ENCODE results near the gene PTH1R.

PTH1R gene

DNA sequence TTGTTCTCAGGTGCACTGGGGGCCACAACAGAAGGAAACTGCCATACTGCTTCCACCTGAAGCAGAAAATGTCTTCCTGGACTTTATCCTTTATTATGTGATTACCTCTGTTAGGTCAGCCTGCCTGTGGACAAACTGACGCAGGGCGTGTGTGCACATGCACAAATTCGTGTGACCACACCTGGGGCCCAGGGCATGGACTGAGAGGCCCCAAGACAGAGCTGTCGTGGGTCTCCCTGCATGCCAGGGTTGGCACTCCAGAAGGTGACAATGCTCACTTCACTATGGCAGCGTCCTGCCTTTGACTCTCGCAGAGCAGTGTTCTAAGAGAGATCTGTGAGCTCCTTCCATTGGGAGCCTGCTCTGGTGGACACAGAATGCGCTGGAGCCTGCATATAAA lies 64.6 kb downstream of the PTH1R start:
- in situ Hi-C loops (cut with MboI; ENCODE audit: low pct_unique_long_range_greater_than_20kb, low sequenced_read_pairs, unreplicated experiment), result no loop called here
- no peak for DNase-seq (ENCODE audit: low spot score)
- TF ChIP-seq CTCF (IDR thresholded peaks at IDR 0.05; ENCODE audit: extremely low read depth, insufficient read depth, missing control alignments), result no peak

DNA sequence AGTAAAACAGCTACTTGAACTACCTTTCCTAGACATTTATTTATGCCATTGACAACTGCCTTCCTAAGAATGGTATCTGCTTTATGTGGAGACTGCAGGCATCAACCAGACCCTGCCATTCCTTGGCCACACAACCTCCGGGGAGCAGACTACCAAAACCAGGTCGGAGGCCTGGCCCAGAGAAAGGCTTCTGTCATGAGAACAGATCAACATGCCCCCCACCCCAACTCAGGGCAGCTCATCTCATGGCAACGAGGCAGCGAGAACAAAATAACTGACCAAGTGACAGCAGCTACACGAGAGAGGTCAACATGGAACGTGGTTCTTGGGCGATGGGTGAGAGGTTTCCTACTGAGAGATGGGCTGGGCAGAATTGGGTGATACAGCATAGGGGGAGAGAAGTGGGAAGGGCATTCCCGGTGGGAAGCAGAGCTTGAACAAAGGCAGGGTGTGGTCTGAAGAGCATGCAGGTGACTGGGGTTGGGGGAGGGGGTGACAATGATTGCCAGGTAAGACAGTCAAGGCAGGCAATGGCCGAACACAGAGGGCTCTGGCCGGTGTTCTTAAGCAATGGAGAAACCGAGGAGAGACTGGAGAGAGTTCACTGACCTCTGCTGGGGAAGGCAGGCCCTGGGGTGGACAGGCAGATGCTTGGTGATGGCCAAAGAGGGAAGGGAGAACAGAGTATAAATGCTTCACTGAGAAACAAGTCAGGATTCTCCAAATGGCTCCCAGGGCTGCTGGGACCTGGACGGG lies 65.1 kb downstream of the PTH1R start:
- TF ChIP-seq CTCF (IDR thresholded peaks at IDR 0.05; ENCODE audit: extremely low read depth, insufficient read depth, missing control alignments), result no peak

DNA sequence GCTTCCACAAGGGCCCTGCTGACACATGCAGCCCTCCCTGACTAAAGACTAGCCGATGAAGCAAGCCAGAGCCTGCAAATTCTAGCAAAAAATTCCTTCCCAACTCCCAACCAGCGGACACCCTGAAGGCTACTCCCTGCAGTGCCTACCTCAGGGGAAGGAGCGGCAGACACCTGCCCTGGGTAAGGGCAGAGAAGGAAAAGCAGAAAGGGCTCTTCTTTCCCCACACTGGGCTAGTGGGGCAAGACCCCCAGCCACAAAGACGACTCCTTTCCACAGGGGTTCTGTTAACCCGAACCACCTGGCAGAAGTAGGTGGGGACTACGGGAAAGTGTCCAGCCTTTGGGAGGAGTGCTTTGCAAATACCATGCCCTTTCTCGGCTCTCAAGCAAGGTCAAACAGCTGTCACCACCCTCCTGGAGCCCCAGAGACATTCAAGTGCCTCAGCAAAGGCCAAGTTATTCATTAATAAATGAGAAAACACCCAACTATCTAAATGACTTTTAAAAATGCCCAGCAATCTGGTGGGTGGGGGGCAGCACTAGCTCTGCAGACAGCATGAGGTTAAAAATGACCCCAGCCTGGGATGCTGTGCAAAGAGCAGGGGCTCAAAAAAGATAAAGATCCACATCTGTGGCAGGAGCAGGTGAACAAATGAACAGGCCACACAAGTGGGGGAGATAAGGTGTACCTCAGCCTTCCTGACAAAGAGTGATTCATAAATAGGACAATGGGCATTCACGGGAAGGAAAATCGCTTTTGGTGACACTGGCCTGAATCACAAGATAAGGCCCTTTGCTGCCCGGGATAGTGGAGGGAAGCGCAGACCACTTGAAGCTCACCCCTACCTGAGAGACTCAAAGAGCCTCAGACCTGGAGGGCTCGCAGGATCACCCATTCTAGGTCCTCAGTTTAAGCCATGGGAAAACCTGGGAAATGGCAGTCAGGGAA lies 66.0 kb downstream of the PTH1R start:
- in situ Hi-C loops (cut with MboI; ENCODE audit: low pct_unique_long_range_greater_than_20kb, low sequenced_read_pairs, unreplicated experiment), result no loop called here
- TF ChIP-seq CTCF (IDR thresholded peaks at IDR 0.05; ENCODE audit: extremely low read depth, insufficient read depth, missing control alignments), result no peak
- no peak for DNase-seq (ENCODE audit: low spot score)

More for the DNA sequence above, 65.1 kb downstream of the PTH1R start:
- in situ Hi-C loops (cut with MboI; ENCODE audit: low pct_unique_long_range_greater_than_20kb, low sequenced_read_pairs, unreplicated experiment), result no loop called here
- no peak for DNase-seq (ENCODE audit: low spot score)

- no peak for TF ChIP-seq CTCF (IDR thresholded peaks at IDR 0.05; ENCODE audit: extremely low read depth, insufficient read depth, missing control alignments)
- in situ Hi-C loops (cut with MboI; ENCODE audit: low pct_unique_long_range_greater_than_20kb, low sequenced_read_pairs, unreplicated experiment), result no loop called here
- DNase-seq (ENCODE audit: low spot score), result no peak
These were observed 66.7 kb downstream of the PTH1R start for GRCh38 chr3:46944191-46944590.

- no peak for TF ChIP-seq CTCF (IDR thresholded peaks at IDR 0.05; ENCODE audit: extremely low read depth, insufficient read depth, missing control alignments)
- no peak for DNase-seq (ENCODE audit: low spot score)
- in situ Hi-C loops (cut with MboI; ENCODE audit: low pct_unique_long_range_greater_than_20kb, low sequenced_read_pairs, unreplicated experiment), result no loop called here
These were observed 68.9 kb downstream of the PTH1R start for GRCh38 chr3:46946416-46946815.

DNA sequence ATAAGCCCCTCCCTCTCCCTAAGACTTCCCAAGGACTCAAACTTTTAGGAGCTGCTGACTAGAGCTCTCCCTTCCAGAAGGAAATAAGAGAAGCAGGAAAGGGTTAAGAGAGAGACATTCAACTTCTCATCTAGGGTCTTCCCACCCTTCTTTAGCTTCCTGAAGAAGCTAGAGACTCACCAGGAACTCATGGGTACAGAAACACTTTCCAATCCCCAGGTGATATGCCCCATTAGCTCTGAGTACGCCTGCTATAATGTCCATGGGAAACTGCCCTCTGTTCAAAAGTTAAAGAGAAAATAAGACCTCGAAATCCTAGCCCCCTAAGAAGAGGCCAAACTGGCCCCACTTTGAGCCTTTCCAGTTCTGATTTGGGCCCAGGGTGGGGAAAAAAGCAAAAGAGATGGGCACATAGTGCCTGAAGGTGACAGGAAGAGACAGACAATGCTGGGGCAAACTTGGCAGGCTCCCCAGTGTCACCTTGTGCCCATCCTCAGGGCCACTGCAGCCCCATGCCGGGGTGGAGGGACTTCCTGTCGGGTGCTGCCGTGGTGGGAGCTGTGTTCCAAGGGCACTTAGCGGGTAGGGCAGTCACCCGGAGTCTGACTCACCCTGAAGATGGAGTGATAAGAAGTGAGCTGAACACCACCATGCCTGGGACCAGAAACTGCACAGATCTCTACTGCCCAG lies 69.5 kb downstream of the PTH1R start:
- TF ChIP-seq CTCF (IDR thresholded peaks at IDR 0.05; ENCODE audit: extremely low read depth, insufficient read depth, missing control alignments), result no peak
- DNase-seq (ENCODE audit: low spot score), result no peak
- in situ Hi-C loops (cut with MboI; ENCODE audit: low pct_unique_long_range_greater_than_20kb, low sequenced_read_pairs, unreplicated experiment), result no loop called here
